ENCODE results near the gene SLC35E4. TPM values are rescaled to one million over a fixed set of nuclear protein-coding genes. Genes with fewer than 3 reads are reported as not detected.

Gene SLC35E4
- total and polyA plus RNA-seq, 9 of the 15 experiments (the other 6 are each of a cell fraction or from before 2014, with no cell fraction given), result 0.06 to 2.3 (median 0.86) TPM; not detected in 1

DNA sequence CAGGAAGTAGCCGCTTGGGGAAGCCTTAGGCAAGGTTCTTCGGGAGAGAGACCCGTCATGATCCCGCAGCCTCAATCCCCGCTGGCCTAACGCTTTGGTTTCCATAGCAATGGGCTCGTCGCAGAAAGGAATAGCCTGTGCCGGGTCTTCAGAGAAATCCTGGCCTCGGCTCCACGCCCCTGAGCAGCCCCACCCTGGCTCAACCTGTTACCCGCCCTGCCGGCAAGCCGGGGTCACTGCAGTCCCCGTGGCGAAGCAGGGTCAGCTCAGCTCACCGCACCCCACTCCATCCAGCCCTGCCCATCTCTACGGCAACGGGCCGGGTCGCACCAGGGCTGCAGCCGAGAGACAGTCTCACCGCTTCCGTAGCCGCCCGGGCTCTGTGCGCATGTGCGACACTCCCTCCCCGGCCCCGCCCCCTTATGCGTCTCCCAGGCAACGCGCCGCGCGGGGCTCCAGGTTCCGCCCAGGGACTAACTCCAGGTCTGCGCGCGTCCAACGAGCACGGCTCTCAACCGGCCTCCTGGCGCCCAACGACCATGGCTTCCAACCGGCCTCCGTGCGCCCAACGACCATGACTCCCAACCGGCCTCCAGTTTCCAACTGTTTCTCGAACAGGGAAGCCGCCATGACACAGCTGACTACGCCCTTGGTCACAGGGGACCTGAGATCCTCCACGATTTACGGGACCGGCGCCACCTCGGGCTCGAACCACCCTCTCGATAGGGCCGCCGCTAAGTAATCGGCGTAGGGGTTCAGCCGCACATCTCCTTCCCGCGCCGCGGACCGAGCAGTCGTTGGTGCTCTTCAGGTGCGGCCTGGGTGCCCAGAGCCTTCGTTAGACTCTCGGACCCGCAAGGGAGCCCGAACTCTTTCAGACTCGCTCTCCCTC, 32.2 kb downstream of the SLC35E4 start, which contains the start of gene DUSP18 (continued):
- TF ChIP-seq, protein P1, sequence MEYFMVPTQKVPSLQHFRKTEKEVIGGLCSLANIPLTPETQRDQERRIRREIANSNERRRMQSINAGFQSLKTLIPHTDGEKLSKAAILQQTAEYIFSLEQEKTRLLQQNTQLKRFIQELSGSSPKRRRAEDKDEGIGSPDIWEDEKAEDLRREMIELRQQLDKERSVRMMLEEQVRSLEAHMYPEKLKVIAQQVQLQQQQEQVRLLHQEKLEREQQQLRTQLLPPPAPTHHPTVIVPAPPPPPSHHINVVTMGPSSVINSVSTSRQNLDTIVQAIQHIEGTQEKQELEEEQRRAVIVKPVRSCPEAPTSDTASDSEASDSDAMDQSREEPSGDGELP (CRISPR knock-in tag; IDR thresholded peaks at IDR 0.05; ENCODE audit: borderline replicate concordance), result peak; percentile 90; the same call in 1 of the 2 replicates
- TF ChIP-seq NKRF (IDR thresholded peaks at IDR 0.05; ENCODE audit: borderline replicate concordance), result peak; percentile 74
- no peak for TF ChIP-seq MTF1 (CRISPR knock-in tag; IDR thresholded peaks at IDR 0.05; ENCODE audit: borderline replicate concordance)
- no peak for TF ChIP-seq SREBF2 (CRISPR knock-in tag; IDR thresholded peaks at IDR 0.05)
- TF ChIP-seq ZNF24 (IDR thresholded peaks at IDR 0.05), result peak; percentile 62; the same call in 1 of the 2 replicates
- peak; percentile 43 to 52; a peak in 2 of 4 replicates for TF ChIP-seq MNT (conservative IDR thresholded peaks at IDR 0.05)
- peak; percentile 62; the same call in 1 of the 2 replicates for TF ChIP-seq ZNF407 (IDR thresholded peaks at IDR 0.05; ENCODE audit: low read depth)
- peak; percentile 90 for TF ChIP-seq MXI1 (IDR thresholded peaks at IDR 0.05; ENCODE audit: low read depth, low read length)
- no peak for TF ChIP-seq THRA (IDR thresholded peaks at IDR 0.05)
- TF ChIP-seq XRCC5 (IDR thresholded peaks at IDR 0.05; ENCODE audit: low read depth, low read length), result 0 out of 2 replicates have a peak, but pooled peaks have one; percentile 19
- TF ChIP-seq KDM5B (IDR thresholded peaks at IDR 0.05; ENCODE audit: insufficient replicate concordance, low read depth, low read length), result peak; percentile 40
